22Rv1 (cell line): Measurements from ENCODE around the gene EPN2.
"Not testable (repeated sequence)": the region's sequence is repeated elsewhere in the genome, so short reads cannot be mapped to it uniquely, and the experiment has no call there.

Experiments
- H3K27ac ChIP-seq: fragments of 450-650 bp; 2 replicates; pipeline ENCODE4 v1.5.1; 2017

The EPN2 gene

DNA sequence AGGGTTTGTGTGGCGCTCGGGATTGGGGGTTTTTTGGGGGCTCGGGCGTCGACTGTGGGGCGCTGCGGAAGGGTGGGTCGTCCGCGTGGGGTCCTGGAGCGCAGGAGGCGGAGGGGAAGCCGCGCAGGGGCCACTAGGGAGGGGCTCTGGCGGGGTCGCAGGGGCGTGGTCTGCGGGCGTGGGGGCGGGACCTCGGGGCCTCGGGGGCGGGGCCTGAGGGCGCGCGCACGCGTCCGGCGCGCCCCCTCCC, at the start of gene EPN2:
TSS of gene EPN2 (plus strand) at position 228 of the 250 bp plus-strand sequence. CDS start 45,754 bp downstream, outside the sequence.
- H3K27ac ChIP-seq, result peak within 1 kb of the TSS; percentile 50

DNA sequence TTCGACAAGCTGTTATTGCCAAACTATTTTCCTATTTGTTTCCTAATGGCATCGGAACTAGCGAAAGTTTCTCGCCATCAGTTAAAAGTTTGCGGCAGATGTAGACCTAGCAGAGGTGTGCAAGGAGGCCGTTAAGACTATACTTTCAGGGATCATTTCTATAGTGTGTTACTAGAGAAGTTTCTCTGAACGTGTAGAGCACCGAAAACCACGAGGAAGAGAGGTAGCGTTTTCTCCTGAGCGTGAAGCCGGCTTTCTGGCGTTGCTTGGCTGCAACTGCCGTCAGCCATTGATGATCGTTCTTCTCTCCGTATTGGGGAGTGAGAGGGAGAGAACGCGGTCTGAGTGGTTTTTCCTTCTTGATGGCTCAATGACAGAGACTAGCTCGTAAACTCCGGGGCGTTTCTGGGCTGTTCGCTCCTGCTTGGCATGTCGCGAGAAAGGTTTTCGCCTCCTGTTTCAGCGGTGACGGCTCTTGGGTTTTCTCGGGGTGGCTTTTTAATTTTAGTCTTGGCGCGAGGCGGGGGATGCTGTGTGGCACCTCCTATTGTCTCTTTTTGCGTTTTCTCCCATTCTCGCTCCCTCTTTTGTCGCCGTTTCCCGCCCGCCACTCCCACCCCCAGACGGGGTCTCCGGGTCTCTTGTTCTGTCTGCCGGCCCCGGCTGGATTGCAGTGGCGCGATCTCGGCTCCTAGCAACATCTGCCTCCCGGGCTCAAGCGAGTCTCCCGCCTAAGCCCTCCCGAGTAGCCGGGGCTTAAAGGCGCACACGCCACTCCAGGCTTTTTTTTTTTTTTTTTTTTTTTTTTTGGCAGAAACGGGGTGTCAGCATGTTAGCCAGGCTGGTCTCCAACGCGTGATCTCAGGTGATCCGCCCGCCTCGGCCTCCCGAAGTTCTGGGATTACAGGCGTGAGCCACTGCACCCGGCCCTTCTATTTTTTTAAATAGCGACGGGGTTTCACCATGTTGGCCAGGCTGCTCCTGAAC, 49.0 kb upstream of the EPN2 start:
- not testable (repeated sequence) for H3K27ac ChIP-seq

DNA sequence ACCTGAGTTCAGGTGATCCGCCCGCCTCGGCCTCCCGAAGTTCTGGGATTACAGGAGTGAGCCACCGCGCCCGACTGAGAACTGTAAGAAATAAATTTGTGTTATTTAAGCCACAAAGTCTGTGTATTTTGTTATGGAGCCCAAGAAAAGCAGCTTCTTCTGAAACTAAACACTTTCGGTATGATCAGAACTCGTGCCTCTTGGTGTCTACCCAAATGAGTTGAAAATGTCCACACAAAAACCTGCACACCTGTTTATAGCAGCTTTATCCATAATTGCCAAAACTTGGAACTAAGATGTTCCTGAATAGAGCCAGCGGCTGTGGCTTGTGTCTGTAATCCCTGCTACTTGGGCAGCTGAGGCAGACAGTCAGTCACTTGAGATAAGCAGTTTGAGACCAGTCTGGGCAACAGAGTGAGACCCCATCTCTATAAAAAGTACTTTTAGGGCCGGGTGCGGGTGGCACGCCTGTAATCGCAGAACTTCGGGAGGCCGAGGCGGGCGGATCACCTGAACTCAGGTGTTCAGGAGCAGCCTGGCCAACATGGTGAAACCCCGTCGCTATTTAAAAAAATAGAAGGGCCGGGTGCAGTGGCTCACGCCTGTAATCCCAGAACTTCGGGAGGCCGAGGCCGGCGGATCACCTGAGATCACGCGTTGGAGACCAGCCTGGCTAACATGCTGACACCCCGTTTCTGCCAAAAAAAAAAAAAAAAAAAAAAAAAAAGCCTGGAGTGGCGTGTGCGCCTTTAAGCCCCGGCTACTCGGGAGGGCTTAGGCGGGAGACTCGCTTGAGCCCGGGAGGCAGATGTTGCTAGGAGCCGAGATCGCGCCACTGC, 48.1 kb upstream of the EPN2 start:
- H3K27ac ChIP-seq, result not testable (repeated sequence)

DNA sequence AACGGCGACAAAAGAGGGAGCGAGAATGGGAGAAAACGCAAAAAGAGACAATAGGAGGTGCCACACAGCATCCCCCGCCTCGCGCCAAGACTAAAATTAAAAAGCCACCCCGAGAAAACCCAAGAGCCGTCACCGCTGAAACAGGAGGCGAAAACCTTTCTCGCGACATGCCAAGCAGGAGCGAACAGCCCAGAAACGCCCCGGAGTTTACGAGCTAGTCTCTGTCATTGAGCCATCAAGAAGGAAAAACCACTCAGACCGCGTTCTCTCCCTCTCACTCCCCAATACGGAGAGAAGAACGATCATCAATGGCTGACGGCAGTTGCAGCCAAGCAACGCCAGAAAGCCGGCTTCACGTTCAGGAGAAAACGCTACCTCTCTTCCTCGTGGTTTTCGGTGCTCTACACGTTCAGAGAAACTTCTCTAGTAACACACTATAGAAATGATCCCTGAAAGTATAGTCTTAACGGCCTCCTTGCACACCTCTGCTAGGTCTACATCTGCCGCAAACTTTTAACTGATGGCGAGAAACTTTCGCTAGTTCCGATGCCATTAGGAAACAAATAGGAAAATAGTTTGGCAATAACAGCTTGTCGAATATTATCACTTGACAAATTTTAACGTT, 47.3 kb upstream of the EPN2 start:
- H3K27ac ChIP-seq, result not testable (repeated sequence)

DNA sequence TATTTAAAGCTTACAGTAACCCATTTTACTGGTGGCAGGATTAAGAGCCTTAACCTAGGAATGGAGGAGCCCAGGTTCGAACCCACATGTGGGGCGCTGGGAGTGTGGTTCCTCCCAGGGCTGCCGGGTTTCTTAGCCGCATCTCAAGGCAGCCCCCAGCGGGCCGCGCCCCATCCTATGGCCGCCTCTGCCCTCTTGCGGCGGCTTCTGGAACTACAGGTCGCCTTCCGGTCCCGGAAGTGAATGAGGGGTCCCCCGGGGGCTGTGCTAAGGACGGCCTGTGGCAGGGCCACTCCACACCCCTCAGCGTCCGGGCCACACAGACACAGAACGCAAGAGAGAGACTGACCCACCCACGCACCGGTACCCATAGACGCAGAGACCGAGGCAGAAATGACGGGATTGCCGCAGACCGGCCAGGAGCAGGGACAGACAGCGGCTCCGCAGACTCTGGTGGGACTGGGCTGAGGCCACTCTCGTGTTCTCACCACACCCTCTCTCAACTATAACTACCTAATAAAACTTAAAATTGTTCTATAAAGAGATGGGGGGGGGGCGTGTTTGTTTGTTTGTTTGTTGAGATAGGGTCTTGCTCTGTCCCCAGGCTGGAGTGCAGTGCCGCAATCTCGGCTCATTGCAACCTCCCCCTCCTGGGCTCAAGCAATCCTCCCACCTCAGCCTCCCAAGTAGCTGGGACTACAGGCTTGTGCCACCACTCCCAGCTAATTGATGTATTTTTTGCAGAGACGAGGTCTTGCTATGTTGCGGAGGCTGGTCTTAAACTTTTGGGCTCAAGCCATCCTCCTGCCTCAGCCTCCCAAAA, 40.6 kb upstream of the EPN2 start:
- H3K27ac ChIP-seq, result not testable (repeated sequence)

DNA sequence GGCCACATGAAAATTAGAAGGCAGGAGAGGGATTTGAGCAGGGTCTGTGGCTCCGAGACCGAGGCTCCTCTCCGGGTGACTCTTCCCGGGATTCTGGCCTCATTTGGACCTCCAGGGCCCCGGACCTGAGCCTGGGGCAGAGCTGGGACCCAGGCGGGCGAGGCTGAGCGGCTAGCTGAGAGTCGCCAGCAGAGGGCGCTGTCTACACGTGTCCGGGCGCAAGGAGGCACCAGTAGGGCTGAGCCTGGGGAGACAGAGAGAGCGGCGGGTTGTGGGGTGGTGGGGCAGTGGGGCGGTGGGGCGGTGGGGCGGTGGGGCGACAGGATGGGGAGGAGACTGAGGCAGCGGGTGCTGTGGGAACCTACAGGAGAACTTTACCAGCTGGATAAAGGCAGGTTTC, 34.7 kb upstream of the EPN2 start:
- H3K27ac ChIP-seq, result not testable (repeated sequence)

DNA sequence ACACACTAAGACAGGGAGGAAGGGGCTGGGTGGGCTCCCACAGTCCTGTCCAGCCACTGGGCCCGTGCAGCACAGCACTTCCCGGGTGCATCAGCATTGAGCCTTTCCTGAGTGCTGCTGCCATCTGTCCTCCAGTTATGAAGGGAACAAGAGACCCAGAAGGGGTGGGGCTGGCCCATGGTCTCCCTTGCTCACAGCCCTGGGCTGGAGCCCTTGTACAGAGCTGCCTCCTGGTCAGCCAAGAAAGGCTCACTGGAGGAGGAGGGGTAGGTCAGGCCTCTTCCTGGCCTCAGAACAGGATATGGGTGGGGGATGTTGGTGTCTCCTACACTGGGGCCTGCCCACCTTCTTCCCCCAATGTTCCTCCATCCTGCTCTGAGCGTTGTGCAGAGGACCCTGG, 33.7 kb upstream of the EPN2 start:
- not testable (repeated sequence) for H3K27ac ChIP-seq

DNA sequence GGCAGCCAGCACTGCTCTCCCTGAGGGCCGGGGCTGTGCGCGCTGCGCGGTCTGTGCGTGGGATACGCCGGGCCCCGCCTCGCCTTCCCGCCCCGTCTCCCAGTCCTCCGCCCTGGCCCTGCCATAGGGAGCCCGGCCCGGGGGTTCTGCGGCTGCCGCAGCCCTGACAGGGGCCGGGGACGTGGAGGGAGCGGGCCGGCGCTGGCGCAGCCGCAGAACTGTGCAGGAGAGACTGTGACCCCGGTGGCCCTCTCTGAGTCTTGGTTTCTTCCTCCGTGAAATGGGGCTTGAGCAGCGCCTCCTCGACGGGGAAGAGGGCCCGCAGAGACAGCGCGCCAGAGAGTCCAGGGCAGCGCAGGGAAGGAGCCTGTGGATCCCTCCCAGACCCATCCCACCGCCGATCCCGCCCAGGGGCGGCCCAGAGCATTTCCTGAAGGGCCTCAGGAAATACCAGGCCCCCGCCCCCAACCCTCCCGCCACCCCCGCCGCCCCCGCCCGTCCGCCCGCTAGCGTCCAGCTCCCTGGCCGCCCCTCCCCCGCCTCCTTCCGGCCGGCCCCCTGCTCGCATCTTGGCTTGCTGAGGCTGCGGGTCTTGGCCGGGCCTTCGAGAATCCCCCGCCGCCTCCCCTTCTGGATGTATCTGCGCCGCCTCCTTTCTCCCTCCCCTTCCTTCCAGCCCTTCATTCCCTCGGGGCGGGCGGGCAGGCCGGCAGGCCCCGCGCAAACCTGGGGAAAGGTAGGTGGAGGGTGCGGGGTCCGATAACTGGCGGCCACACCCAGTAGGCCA, 21.9 kb upstream of the EPN2 start:
- not testable (repeated sequence) for H3K27ac ChIP-seq

DNA sequence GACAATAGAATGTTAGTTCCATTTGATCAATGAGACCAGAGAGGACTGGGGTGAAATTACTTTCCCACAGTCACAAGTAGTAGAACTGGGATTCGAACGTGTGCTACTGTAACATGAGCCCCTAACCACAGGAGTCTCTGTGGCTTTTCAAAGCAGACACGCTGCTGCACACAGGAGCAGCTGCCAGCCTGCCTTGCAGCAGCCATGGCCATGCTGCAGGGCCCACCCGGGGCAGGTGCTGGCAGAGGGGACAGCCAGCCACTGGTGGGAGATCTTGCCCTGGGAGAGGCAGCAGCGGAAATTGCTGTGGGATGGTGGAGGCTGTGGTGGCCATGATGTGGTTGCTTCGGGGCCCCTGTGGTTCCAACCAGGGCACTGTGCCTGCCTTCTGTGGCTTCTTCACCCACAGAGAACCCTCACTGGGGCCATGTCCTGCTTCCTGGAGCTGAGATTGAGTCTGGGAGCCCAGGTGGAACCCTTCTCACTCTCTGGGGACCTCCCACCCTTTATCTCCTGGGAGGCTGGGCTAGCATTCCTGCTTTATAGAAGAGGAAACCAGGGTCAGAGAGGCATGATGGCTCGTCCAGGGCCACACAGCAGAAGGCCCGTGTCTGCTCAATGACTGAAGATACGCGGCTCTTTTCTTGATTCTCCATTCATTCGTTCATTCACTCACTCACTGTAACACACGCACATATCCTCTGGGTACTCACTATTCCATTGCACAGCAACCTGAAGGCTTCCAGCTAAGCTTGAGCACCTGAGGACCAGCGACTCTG, 20.8 kb upstream of the EPN2 start:
- H3K27ac ChIP-seq, result not testable (repeated sequence)

DNA sequence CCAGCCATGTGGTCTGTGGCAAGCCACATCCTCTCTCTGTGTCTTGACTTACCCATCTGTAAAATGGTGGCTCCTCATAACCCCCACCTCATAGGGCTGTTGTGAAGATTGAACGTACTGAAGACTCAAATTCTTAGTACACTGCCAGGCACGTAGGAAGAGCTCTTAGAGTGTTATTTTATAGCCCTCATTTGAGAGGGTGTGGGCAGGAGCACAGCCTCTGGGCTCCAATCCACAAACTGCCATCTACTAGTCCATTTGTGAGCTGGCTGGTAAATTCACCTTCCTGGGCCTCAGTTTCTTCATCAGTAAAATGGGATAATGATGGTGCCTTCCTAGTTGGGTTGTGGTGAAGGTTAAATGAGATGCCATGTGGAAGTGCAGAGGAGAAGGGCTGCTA, 18.3 kb upstream of the EPN2 start:
- H3K27ac ChIP-seq, result not testable (repeated sequence)

DNA sequence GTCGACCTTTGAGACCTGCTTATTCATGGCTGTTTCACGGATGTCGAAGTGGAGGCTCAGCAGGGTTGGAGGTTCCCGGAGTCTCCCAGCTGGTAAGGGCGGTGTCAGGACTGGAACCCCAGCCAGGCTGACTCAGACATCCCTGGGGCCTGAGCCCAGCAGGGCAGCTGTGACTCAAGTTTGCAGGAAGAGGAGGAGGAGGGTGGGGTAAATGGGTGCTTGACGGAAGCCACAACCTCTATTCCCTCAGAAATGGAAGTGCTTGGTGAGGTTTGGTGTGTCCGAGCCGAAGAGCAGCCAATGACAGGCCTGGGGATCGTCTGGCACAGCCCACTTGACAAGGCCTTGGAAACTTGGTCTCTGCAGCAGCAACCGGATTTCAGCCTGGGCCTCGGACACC, 17.8 kb upstream of the EPN2 start:
- H3K27ac ChIP-seq, result not testable (repeated sequence)

DNA sequence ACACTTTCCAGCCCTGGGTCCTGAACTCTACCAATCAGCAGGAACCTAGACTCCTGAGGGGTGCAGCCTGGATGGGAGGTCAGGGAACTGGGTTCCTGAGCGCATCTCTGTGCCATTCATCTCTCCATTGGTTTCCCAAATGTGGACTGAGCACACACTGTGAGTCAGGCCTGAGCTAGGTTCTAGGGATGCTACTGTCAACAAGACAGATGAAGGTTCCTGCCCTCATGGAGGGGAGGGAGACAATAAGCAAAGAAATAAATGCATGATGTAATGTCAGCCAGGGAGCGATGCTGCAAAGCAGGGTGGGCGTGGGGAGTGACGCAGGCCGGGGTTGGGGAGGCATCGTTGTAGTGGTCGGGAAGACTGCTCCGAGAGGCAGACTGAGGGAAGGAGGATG, 17.0 kb upstream of the EPN2 start:
- H3K27ac ChIP-seq, result not testable (repeated sequence)

DNA sequence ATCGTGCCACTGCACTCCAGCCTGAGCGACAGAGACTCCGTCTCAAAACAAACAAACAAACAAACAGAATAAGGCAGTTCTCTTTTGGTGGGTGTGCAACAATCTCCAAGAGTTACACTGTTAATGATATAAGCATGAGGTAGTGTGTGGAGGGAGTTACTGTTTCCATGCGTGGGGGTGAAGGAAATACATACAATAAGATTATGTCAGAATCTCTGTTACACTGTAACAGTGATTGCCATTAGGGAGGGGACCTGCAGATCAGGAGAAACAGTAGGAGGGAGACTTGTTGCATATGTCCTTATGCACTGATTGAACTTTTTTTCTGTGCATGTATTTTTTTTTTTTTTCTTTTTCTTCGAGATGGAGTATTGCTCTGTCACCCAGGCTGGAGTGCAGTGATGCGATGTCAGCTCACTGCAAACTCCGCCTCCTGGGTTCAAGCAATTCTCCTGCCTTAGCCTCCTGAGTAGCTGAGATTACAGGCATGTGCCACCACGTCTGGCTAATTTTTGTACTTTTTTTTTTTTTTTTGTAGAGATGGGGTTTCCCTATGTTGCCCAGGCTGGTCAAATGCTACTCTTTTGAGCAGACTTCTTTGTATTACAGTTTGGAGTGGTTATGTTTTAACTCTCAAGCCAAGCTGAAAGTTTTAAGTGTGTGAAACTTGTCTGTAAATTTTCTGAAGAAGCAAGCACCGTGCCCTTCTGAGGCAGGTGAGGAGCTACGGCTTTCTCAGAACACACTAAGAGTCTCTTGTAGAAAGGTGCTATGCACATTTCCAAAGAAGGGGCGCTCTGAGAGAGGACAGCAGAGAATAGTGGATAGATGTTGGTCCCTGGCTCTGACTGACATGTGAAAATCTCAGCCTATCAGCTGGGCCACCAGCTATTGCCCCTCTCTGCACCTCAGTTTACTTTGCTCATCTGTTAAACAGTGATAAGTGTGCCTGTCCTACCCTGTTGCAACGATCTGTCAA, 10.3 kb upstream of the EPN2 start:
- H3K27ac ChIP-seq, result not testable (repeated sequence)

DNA sequence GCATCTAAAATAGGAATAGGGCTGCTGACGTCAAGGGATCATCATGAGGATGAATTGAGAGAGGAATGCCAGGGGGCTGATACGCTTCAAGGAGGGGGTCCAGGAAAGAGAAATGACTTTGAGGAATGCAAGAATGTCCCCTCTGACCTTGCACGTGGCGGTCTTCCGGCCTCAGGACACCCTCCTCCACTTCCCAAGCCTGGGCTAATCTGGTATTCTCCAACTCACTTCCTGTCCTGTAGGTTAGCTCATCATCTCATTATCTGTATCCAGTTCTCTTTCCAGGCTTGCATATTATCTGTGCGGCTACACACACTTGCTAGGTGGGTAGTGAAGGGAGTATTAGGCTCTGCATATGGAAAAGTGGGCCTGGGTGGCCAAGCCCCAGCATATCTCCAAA, 2.5 kb upstream of the EPN2 start:
- H3K27ac ChIP-seq, result not testable (repeated sequence)

DNA sequence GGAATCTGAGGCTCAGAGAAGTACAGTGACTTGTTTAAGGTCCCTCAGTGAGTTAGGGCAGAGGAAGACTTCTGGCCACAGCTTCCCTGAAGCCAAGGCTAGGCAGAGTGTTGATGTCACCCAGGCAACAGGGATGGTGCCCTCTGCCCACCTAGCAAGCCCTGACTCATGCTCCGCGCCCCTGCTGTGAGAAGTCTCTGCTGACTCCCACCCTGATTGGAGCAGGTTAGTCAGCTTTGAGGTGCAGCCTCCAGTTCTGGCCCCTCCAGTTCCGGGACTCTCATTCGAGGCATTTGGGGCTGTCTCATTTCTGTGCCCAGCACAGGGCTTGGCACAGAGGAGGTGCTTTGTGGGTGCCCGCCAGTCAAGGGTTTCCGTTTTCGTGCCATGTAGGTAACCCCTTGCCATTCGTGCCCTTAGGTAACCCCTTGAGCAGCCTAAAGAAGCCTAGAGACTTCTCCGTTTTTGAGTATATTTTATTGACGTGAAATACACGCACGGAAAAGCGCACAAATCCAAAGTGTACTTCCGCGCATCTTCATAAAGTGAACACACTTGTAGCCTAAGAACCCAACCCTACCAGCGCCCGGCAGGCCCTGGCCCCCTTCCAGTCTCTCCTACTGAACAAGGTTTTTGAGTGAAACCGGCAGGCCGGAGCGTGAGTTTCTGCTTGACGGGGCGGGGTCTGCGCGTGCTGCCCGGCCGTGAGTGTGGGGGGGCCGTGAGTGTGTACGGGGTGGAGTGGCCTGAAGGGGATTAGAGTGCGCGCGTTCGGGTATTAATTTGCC, 621 bp upstream of the EPN2 start:
- H3K27ac ChIP-seq, result not testable (repeated sequence)
